HG03025 (cell line): ENCODE measurements around the gene GRAMD2A.

Experiments
- ATAC-seq: cut with Tn5 transposase; IDR thresholded peaks from one replicate; pipeline ENCODE4 v1.9.1; 2021; ENCODE audit warnings: mild to moderate bottlenecking, moderate library complexity; ENCODE audit not compliant: unreplicated experiment, low FRiP score

GRAMD2A gene

GRCh38 chr15:72169236-72169920 is 28.2 kb downstream of the GRAMD2A start:
- no peak for ATAC-seq

- no peak for ATAC-seq
Measured at GRCh38 chr15:72168808-72169190, 28.8 kb downstream of the GRAMD2A start.

- ATAC-seq: no peak
Measured at GRCh38 chr15:72168131-72168807, 29.3 kb downstream of the GRAMD2A start.

- no peak for ATAC-seq
Measured at GRCh38 chr15:72167445-72167844, 30.1 kb downstream of the GRAMD2A start.

GRCh38 chr15:72166716-72167417 is 30.7 kb downstream of the GRAMD2A start:
- no peak for ATAC-seq

- no peak for ATAC-seq
Measured at GRCh38 chr15:72163719-72164118, 33.9 kb downstream of the GRAMD2A start.

- ATAC-seq: no peak
Measured at GRCh38 chr15:72162569-72162968, 35.0 kb downstream of the GRAMD2A start.

GRCh38 chr15:72161361-72162132 is 36.0 kb downstream of the GRAMD2A start:
- no peak for ATAC-seq

GRCh38 chr15:72160696-72161245 is 36.8 kb downstream of the GRAMD2A start:
- ATAC-seq: no peak

- no peak for ATAC-seq
Measured at GRCh38 chr15:72156928-72157327, 40.7 kb downstream of the GRAMD2A start.

GRCh38 chr15:72155635-72156616 is 41.7 kb downstream of the GRAMD2A start:
- peak; percentile 82 for ATAC-seq

GRCh38 chr15:72155003-72155621 is 42.5 kb downstream of the GRAMD2A start:
- ATAC-seq: no peak

- ATAC-seq: no peak
Measured at GRCh38 chr15:72154316-72154715, 43.3 kb downstream of the GRAMD2A start.

- ATAC-seq: no peak
Measured at GRCh38 chr15:72153269-72154000, 44.2 kb downstream of the GRAMD2A start.

GRCh38 chr15:72147418-72147817 is 50.2 kb downstream of the GRAMD2A start:
- ATAC-seq: no peak

- no peak for ATAC-seq
Measured at GRCh38 chr15:72146934-72147333, 50.7 kb downstream of the GRAMD2A start.

- no peak for ATAC-seq
Measured at GRCh38 chr15:72146221-72146620, 51.4 kb downstream of the GRAMD2A start.
